ENCODE measurements around the gene MCM5. TPM values are rescaled to one million over a fixed set of nuclear protein-coding genes. Genes with fewer than 3 reads are reported as not detected.

MCM5 gene
- total and polyA plus RNA-seq, 2 of the 13 experiments (the other 11 are each of a cell fraction or from before 2014, with no cell fraction given), result 40.2 to 93.5 TPM

DNA sequence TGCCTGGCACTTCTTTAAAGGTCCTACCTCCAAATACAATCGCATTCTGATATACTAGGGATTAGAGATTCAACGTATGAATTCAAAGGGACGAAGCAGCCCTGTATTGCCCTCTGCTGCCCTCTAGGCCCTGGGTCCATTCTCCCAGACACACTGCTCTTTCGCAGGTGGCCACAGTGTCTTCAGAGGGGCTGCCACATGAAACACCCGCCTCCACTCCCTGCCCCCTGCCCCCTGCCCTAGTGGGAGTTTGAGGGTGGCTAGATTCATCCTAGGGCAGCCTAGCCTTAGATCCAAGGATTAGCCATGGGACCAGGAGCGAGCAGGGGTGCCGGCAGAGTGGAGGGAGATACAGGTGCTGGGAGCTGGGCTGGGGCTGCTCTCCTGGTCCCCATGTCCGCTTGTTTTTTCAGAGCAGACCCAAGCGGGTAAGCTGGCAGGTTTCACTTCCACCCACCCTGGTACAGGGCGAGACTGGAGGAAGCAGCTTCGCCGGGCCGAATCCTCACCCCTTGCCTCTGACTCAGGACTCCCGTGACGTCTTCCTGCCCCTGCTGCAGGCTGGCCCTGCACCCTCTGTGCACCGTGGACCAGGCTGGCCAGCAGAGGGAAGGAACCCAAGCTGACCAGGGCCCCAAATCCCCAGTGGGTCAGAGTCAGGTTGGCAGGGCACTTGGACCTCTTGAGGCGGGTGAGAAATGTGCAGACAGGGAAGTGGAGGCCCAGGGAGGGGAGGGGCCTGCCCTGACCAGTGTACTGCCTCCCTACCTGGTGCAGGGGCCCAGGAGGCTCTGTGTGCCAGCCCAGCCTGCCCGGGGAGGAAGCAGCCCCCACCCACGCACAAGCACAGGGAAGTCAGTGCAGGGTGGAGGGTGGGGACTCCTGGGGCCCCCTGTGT lies 47.5 kb upstream of the MCM5 start (continued):
- 0 out of 2 replicates have a peak, but pooled peaks have one; percentile 36 for TF ChIP-seq ZNF749 (CRISPR knock-in tag; IDR thresholded peaks at IDR 0.05; ENCODE audit: borderline replicate concordance)
- 0 out of 2 replicates have a peak, but pooled peaks have one; percentile 34 for TF ChIP-seq TARDBP (CRISPR knock-in tag; IDR thresholded peaks at IDR 0.05)
- no peak for TF ChIP-seq HNRNPK (IDR thresholded peaks at IDR 0.05; ENCODE audit: low read depth, low read length, poor library complexity, severe bottlenecking)
- TF ChIP-seq, protein P1, sequence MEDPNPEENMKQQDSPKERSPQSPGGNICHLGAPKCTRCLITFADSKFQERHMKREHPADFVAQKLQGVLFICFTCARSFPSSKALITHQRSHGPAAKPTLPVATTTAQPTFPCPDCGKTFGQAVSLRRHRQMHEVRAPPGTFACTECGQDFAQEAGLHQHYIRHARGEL (CRISPR knock-in tag; IDR thresholded peaks at IDR 0.05), result no peak
- TF ChIP-seq, protein P2, sequence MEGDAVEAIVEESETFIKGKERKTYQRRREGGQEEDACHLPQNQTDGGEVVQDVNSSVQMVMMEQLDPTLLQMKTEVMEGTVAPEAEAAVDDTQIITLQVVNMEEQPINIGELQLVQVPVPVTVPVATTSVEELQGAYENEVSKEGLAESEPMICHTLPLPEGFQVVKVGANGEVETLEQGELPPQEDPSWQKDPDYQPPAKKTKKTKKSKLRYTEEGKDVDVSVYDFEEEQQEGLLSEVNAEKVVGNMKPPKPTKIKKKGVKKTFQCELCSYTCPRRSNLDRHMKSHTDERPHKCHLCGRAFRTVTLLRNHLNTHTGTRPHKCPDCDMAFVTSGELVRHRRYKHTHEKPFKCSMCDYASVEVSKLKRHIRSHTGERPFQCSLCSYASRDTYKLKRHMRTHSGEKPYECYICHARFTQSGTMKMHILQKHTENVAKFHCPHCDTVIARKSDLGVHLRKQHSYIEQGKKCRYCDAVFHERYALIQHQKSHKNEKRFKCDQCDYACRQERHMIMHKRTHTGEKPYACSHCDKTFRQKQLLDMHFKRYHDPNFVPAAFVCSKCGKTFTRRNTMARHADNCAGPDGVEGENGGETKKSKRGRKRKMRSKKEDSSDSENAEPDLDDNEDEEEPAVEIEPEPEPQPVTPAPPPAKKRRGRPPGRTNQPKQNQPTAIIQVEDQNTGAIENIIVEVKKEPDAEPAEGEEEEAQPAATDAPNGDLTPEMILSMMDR (CRISPR knock-in tag; IDR thresholded peaks at IDR 0.05), result peak; percentile 83
- peak; percentile 9; the same call in 1 of the 2 replicates for TF ChIP-seq SIN3A (IDR thresholded peaks at IDR 0.05; ENCODE audit: borderline replicate concordance, low read depth, low read length)
- 0 out of 2 replicates have a peak, but pooled peaks have one; percentile 6 for TF ChIP-seq ZNF619 (CRISPR knock-in tag; IDR thresholded peaks at IDR 0.05)
- peak; percentile 20; the same call in 1 of the 2 replicates for TF ChIP-seq ARID4A (CRISPR knock-in tag; IDR thresholded peaks at IDR 0.05; ENCODE audit: borderline replicate concordance)
- 0 out of 2 replicates have a peak, but pooled peaks have one; percentile 27 for TF ChIP-seq SALL1 (CRISPR knock-in tag; IDR thresholded peaks at IDR 0.05)
- peak; percentile 67 for TF ChIP-seq PATZ1 (CRISPR knock-in tag; IDR thresholded peaks at IDR 0.05)
- TF ChIP-seq HNRNPL (IDR thresholded peaks at IDR 0.05; ENCODE audit: low read depth, low read length), result peak; percentile 92
- 0 out of 2 replicates have a peak, but pooled peaks have one; percentile 32 for TF ChIP-seq CENPT (CRISPR knock-in tag; IDR thresholded peaks at IDR 0.05; ENCODE audit: low read depth)
- no peak for TF ChIP-seq ZNF674 (CRISPR knock-in tag; IDR thresholded peaks at IDR 0.05; ENCODE audit: low read depth)
- peak; percentile 49; the same call in 1 of the 2 replicates for TF ChIP-seq YEATS4 (CRISPR knock-in tag; IDR thresholded peaks at IDR 0.05; ENCODE audit: borderline replicate concordance)
- TF ChIP-seq ZNF274 (CRISPR knock-in tag; IDR thresholded peaks at IDR 0.05), result 0 out of 2 replicates have a peak, but pooled peaks have one; percentile 43
- TF ChIP-seq SMAD1 (CRISPR knock-in tag; IDR thresholded peaks at IDR 0.05; ENCODE audit: borderline replicate concordance, low read depth), result 0 out of 2 replicates have a peak, but pooled peaks have one; percentile 57
- peak; percentile 68 for TF ChIP-seq ZNF747 (CRISPR knock-in tag; IDR thresholded peaks at IDR 0.05; ENCODE audit: borderline replicate concordance)
- TF ChIP-seq RXRA (CRISPR knock-in tag; IDR thresholded peaks at IDR 0.05), result 0 out of 2 replicates have a peak, but pooled peaks have one; percentile 16
- 0 out of 2 replicates have a peak, but pooled peaks have one; percentile 26 for TF ChIP-seq NFATC3 (CRISPR knock-in tag; IDR thresholded peaks at IDR 0.05)

Data from HepG2 (cell line).